ENCODE measurements around the gene TMED5.

GRCh38 chr1:93150729-93151128, 29.5 kb downstream of the TMED5 start:
- TF ChIP-seq CTCF (conservative IDR thresholded peaks at IDR 0.05; ENCODE audit: low read depth, low read length): no peak
- TF ChIP-seq EZH2 (IDR thresholded peaks at IDR 0.05; ENCODE audit: low read length, unreplicated experiment): no peak
- no peak for TF ChIP-seq EZH2phosphoT487 (IDR thresholded peaks at IDR 0.05; ENCODE audit: borderline replicate concordance, low read length)
